HG03432 (cell line): ENCODE data around the gene IKZF2.

ENCODE experiments used
- ATAC-seq: cut with Tn5 transposase; IDR thresholded peaks from one replicate; pipeline ENCODE4 v1.9.1; 2021; ENCODE audit warnings: mild to moderate bottlenecking, moderate library complexity; ENCODE audit not compliant: unreplicated experiment

IKZF2 gene

DNA sequence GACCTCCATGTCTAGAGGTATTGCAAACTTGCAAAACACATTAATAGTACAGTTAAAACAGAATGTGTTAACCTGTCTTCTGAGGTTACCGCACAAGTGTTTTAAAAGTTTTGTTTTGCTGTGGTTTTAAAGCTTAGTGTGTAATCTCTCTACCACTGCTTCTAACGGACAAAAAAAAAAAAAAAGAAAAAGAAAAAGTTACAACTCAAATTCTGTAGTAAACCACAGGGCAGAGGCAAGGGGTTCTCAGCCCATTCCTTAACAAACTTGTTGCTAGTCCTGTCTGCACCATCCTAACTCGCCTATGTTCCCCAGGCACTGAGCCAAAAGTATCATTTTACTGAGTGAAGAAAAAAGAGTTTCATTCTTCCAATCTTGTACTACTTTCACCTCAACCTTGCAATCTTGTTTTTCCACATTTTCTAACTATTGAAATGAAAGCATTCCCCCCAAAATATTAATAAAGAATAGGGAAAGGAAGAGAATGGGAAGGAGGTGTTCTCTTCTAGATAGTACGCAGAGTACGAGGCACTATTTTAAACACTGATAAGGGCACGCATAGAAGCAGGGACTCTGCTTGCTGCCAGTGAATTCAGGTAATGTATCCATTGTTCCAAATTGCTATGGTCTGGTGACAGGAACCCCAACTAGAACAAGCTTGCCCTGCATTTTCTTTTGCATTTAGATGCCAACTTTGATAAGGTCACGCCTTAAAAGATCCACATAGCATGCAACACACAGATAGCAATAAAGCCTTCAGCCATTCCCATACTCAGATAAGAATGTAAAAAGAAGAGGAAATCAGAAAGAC lies 47.1 kb downstream of the IKZF2 start:
- ATAC-seq: peak; percentile 49

DNA sequence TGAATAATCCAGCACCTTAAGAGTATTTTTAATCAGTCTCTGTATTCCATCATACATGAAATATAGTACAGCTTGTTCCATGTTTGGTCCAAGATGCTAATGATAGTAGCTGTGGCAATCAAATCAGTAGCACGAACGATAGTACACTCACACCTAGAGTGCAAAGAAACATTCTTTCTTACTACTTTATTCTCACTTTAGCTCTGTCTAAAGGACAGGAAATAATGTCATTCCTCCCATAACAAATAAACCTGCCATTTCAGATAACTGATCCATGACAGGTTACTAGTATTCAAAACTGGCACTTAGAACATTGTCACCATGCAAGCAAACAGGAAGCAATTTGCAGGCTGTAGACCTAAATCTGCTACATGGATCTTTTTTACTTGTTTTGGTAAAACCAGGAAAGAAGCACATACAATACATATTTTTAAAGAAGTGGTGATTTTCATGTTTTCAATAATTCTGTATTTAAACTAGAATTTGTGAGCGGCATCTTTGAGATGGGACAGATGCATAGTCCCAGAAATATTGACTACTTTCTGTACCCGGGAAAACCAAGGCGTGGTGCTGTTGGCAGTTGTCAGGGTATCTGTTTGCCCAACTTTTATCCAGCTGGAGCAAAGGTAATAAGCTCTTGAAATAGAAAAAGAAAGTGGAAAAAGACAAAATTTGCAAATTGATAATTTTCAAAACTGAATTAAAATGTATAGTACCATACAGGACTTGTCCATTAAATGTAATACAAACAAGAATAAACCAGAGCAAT lies 49.5 kb downstream of the IKZF2 start:
- no peak for ATAC-seq

DNA sequence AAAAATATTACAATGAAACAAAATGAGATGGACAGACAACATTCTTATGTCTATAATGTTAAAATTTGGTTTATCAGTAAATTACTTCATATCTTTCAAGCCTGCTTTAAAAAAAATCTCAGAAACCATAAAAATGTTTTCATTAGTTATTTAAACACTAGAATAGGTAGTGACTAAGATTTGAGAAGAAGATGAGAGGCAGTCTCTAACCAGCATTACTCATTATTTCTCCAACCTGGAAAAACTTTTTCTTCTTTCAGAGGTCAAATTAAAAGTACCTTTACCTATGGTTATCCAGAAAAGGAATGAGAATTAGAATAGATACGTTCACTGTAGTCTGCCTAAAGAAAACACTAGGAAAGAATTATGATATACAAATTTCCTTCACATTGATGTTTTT lies 50.3 kb downstream of the IKZF2 start:
- ATAC-seq: no peak

DNA sequence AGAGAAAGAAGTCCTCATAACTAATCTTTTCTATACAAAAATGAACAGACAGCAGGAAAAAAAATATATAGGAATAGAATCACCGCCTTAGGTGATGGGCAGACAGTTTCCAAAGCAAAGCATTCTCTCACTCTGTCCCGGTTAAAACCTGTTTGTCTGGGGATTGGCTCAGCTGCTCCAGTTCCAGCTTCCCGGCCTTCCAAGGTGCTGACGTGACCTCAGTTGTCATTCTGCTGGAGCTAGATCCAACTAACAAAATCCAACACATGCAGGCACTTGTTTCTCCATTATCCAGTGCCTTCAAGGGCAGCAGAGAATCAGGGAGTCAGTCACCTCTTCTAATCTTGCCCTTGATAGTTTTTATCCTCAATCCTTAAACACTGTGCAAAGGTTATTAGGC lies 52.8 kb downstream of the IKZF2 start:
- ATAC-seq: no peak

DNA sequence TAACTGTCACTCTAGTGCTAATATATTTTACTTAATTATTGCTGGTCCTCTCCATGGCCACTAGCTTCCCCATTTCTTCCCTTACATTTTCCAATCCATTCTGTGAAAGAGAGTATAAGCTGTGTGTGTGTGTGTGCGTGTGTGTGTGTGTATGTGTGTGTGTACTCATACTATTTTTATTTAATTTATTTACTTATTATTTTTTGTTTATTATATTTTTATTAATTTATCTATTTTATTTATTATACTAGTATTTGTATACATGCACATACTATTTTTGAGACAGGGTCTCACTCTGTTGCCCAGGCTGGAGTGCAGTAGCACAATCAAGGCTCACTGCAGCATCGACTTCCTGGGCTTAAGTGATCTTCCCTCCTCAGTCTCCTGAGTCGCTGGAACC lies 59.6 kb downstream of the IKZF2 start:
- ATAC-seq: no peak

DNA sequence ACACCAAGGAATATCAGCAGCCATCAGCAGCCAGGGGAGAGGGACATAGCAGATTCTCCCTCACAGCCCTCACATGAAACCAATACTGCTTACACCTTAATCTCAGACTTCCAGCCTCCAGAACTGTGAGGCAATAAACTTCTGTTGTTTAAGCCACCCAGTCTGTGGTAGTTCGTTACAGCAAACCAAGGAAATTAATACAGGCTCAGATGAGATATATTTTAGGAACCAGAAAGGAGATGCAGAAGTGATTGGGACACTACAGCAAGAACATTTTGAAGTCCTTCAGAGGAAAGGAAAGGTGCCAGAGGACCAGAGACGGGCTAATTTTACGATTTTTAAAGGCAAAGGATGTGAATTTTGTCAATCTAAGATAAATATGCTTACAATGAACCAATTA lies 60.6 kb downstream of the IKZF2 start:
- no peak for ATAC-seq

DNA sequence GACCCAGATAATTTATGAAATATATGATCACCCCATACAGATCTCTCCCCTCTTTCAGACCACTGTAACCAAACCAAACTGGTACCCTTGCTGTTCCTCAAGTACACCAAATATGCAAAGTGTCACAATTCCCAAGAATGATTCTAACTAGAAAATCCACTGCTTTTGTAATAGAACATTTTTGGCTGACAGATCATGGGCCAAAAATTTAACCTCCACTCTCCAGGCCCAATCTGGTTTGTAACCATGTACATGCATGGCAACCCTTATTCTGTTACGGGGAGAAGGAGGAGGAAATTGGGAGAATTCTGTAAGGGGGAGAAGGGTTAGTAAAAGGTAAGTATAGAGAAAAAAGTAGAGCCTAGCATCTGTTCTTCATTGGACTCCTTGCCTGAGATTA lies 62.0 kb downstream of the IKZF2 start:
- no peak for ATAC-seq

DNA sequence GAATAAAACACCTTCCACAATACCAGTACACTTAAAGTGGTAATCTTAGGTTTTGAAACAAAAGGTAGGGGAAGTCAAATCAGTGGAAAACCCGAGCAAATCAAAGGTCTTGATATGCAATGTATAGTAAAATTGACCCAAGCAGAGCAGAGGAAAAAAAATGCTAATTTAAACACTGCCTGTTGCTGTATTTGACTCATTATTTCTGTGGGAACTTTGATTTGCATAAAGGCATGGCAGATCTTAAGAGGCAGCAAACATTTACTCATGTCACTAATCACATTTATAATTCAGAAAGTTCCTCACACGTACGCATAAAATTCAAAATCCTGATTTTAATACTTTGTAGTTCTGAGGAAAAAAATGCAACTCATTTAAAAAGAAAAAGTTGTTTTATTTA lies 64.4 kb downstream of the IKZF2 start:
- ATAC-seq: peak; percentile 76

DNA sequence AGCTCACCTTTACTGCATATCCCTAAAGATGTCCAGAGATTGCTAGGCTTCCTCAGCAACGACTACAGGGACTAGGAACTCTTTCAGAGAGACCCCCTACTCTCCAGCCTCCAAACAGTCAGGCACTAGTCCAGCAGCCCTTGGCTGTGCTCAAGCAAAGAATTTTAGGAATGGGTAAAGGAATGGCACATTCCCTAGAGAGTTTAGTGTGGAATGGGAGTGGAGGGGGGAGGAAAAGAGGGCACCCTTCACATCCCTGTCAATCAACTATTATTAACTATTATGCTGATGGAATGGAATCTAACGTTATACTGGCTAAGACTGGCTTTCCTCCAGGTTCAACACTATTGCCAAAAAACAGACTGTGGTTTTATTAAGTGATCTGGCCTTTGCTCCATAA lies 64.8 kb downstream of the IKZF2 start:
- no peak for ATAC-seq

DNA sequence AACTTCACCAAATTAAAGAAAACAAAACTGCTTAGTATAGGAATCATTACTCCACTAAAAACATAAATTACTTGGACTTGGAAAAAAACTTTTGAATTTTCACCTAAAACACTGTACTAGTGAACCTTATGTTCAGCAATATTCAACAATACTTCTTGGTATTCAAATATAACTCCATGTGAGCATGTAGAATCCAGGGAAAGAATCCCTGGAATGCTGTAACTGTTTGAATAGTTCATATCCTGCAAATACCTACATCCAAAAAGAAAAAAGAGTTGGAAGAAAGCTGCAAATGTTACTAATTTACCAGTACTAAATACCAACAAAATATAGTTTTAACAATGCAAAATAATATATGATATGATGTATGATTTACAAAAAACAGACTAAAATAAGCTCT lies 65.4 kb downstream of the IKZF2 start:
- no peak for ATAC-seq

DNA sequence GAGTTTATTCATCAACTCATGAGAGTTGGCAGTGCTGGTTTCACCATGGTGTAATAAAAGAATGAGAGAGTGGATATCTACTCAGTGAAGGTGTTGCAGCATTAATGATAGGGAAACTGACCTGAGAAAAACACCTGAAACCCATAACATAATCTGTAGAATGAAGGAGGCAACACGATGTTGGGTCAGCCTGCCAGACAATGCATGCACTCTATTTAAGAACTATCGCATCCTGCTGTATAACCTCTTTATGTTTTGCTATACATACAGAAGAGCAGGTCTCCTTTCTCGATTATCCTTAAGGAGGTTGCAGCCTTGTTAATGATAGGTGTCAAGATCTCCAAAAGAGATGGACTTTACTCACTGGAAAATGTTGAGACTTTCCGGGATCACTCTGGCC lies 65.9 kb downstream of the IKZF2 start:
- ATAC-seq: no peak

DNA sequence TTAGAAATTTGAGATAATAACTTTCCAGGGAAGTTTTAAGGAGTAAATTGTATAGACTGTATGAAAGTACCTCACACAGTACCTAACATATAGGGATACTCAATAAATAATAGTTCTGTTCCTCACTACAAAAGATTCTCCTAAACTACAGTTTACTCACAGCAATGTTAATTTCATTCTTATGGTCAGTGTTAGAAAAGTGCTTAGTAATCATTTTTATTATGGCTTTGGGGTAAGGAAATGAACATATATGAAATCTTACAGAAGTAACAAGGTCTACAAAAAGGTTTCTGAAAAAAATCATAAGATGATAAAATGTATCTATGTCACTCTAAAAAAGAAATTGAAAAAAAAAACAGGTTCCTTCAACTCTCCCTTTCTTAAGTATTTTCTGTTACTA lies 67.2 kb downstream of the IKZF2 start:
- ATAC-seq: no peak

DNA sequence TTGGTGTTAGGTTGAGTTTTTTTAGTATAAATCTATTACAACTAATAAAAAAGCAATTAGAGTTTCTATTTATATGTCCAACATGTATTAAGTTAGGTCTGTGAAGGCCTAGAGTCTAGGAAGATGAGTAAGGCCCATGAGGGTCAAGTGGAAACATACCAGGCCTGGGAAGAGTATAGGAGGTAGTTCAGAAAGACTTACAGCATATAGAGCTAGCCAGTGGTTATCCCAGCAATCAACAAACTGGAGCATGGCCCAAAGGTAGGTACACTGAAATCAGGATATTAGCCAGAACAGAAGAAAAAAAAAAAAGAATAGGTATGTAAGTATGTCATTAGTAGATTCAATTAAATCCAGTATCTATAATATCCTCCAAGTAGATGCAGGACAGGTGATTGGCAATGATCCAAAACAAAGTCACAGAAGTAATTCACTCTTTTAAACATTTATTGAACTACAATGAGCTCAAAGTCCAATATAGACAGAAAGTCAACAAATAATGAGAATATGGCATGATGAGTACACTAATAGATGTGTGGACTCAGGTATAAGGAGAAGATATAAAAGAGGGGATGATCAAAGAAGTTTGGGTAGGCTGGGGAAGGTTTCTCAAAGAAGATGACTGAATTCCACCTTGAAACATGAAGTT lies 70.3 kb downstream of the IKZF2 start:
- ATAC-seq: no peak

DNA sequence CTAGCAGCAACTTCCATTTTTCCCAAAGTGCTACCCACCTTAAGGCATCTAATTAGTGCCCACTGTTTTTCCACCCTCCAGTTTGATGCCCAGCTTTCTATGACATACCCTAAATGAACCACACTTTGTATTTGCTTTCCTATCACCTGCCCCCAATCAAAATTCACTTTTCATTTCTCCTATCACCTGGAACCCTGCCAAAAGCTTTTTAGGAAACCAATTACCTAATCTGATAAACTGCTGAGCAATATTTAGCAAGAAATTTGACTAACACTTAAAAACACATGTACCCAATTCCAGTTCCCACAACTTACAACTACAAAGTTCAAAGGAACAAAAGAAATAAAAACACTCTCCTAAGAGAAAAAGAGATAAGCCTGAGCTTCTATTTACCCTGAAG lies 71.7 kb downstream of the IKZF2 start:
- ATAC-seq: no peak

DNA sequence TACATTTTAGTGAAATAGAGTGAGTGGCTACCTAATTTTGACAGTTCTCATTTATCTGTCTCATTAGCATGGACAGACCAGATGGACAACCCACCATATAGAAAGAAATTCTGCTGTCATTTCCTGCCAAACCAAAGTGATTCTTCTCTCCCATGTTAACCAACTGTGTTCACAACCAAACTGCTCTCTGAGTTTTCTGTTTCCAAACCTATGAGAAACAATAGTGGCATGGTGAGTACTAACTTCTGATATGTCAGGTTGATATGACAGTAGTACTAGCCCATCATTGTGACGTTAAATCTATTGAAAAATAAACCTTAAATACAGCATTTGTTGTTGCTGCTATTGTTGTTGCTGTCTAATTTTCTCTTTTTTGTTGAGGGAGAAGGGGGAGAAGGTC lies 72.7 kb downstream of the IKZF2 start:
- no peak for ATAC-seq

DNA sequence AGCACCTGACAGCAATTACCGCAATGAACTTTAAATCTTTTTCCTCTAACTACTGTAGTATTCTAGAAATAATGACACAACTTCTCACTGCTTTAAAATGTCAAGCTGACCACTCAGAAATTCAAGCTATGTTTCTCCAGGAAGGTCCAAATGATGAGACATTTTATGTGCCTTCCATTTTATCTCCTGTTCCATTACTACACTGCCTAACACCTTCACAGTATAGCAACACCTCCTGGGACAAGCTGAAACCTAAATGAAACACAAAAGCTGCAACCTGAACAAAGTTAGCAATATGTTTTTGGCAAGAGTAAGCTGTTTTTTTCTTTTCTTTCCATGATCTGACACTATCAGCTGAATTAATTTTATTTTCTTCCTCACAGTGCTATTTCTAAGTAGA lies 81.9 kb downstream of the IKZF2 start:
- no peak for ATAC-seq

DNA sequence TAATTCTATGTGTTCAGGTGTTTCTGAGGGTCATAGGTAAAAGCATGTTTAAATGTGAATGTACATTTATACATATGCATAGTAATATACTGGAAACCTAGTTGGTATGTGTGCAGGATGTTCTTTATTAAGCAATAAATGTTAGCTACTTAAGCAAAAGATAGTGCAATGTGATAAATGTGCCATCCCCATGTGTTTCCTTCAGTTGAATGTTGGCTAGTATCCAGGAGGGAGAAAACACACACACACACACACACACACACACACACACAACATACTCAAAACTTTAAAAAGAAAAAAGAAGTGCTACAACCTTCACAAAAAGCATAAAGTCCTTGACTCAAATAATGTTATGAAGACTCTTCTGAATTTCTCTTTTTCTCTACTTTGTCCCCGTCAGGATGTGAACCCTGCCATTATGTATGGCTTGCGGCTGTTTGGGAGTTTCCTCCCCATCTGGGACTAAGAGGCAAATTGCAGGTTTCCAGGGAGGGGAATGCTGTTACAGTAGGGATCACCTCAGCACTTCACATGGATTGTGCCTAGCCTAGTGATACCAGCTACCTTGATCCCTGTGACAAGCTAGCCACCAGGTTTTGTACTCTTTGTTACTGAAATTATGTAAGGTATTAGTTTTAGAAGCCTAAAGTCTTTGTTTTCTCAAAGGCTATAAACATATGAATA lies 82.6 kb downstream of the IKZF2 start:
- no peak for ATAC-seq

DNA sequence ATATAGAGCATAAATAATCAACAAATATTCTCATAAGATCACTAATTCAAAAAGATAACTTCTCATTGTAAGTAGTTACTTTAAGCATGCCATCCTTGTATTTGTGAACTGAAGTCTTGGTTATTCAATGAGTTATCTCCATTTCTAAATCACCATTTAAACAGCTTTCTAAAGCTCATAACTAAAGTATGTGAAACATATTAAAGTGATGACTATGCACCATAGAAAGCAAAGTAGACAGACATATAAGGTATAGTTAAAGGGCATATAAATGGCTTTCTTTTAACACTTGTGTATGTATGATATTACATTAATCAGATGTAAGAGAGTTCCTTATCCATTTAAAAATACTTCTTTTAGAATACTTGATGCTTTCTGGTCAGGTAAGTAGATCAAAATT lies 83.5 kb downstream of the IKZF2 start:
- ATAC-seq: no peak

DNA sequence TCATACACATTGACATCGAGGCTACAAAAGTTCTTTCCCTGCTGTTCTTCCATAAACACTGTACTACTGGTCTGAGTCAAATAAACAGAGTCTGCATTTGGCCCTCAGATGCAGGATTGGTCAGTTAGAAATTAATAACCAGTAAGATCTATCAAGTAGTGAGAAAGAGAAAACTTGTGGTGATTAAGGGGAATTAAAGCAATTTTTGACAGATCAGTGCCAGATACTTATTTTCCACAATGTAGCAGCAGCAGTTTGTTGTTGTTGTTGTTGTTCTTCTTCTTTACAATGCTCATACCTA lies 85.0 kb downstream of the IKZF2 start:
- ATAC-seq: peak; percentile 35

DNA sequence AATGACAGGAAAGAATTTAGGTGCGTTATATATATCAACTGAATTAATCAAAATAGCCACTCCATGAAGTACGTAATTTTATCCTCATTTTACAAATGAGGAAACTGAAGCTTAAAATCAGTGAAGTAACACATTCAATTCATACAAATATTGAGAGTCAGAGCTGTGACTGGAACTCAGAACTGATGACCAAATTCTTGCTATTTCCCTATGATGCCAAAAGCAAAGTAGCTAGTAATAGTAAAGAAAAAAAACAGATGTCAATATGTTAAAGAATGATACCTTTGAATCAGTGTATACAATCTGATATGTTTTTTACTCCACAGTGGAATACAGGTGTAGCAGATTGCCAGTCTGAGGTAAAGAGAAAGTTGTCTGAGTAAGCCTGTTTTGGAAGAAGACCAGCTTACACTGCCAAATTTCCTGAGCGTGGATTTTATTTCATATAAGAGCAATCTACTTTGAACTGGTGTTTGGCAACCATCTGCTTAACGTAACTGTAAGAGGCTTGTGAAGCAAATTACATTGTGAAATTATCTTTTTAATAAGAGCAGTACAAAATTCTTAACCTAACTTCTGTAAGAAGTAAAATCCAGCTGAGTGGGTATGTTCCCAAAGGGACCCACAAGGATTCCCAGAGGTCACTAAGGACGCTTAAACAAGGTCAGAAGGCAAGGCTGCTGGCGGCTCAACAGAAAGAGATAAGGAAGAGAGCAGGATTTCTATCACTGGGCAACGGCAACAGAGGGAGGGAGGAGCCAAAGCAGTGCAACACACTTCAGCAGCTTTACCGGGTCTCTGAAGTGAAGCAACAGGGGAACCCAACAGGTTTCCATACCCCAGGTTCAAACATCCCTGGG lies 85.6 kb downstream of the IKZF2 start:
- peak; percentile 53 for ATAC-seq

DNA sequence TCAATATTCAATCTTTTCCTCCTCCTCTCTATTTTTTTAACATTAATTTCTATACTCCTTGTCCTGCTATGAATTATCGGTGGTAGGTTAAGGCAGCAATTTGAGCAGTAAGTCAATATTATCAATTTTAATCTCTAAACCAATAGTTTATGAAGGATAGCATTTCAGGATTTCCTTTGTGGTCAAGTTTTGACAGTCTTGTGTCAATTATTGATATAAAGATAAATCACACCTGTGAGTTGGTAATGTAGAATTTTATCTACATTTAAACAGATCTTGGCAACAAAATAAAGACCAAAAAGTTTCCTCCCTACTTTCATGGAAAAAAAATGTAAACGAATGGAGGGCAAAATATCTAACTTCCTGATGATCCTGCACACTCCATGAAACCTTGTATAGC lies 87.3 kb downstream of the IKZF2 start:
- no peak for ATAC-seq
